ENCODE measurements around the gene SH2D2A. TPM values are rescaled to one million over a fixed set of nuclear protein-coding genes. Genes with fewer than 3 reads are reported as not detected.

The SH2D2A gene
- total and polyA plus RNA-seq, 2 donors (not counting 3 experiments of a cell fraction or from before 2014, with no cell fraction given): 0.92 to 1.1 TPM

DNA sequence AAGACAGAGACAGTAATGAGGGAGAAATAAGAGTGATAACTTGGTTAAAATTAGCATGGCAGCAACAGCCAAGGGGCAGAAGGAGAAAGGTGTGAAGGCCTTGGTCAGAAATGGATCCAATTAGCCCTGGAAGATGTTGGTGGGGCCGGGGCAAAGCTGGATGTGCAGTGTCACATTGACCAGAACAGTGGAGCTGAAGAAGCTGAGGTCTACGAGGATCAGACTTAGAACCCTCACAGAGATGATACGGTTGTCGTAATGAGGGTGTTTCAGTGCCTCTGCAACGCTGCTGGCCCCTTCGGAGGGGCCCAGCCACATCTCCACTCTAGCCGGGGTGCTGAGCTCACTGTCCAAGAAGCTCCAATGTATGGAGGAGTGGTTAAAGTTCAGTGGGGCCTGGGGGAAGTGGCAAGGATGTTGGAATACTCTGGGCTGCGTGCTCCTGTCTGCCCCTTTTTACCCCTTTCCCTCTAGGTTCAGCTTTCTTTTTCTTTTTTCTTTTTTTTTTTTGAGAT is 14.2 kb downstream of the SH2D2A start:
- POLR2A ChIA-PET: no interaction called here
- no peak for FAIRE-seq
- H3K9ac ChIP-seq (replicated peaks; ENCODE audit: extremely low read depth, insufficient read depth, low read length): no peak overlapping the region

GRCh38 chr1:156801409-156802121 is 15.1 kb downstream of the SH2D2A start:
- Histone ChIP-seq H3K27me3 (ENCODE audit: control insufficient read depth in 2 of 2, insufficient read depth in 2 of 2, low read length in 2 of 2) (no peaks in the 10 kb centered on the region), H3K9me1 (replicated peaks; ENCODE audit: control insufficient read depth, extremely low read depth, insufficient read depth, low read length) (no peaks in the 10 kb centered on the region), H3K4me3 (replicated peaks in 1 of 3; ENCODE audit: insufficient read depth in 1 of 3, low read depth in 1 of 3, low read length in 3 of 3) (no peak overlapping the region), H3K9me3 (replicated peaks; ENCODE audit: control insufficient read depth, insufficient read depth, low read length) (no peaks in the 10 kb centered on the region), H3K27ac (ENCODE audit: insufficient read depth, low read depth, low read length) (no peak overlapping the region), H4K20me1 (replicated peaks; ENCODE audit: control insufficient read depth, extremely low read depth, insufficient read depth, low read length) (no peaks in the 10 kb centered on the region), H3K4me1 (ENCODE audit: control insufficient read depth, extremely low read depth, insufficient read depth, low read length) (peaks cover 5% of the 10 kb centered on the region), H2AFZ (ENCODE audit: low read depth, low read length) (no peak overlapping the region), H3K4me2 (ENCODE audit: insufficient read depth, low read length) (no peak overlapping the region), H3K79me2 (ENCODE audit: control insufficient read depth, insufficient read depth, low read length) (no peaks in the 10 kb centered on the region), H3K9ac (replicated peaks; ENCODE audit: extremely low read depth, insufficient read depth, low read length) (no peak overlapping the region), H3K36me3 (ENCODE audit: control insufficient read depth in 2 of 2, extremely low read depth in 1 of 2, insufficient read depth in 2 of 2, low read length in 2 of 2) (peaks cover 16 to 27% of the 10 kb centered on the region in 2 experiments)
- ChIA-PET POLR2A (no interaction called here), CTCF (interaction anchor here (0.8 to 4.4 kb wide), 7 partner anchors 37 to 126 kb away, joined by 3 to 39 read pairs (median 11); partner anchors contain the start of genes INSRR and NTRK1)
- no peak for FAIRE-seq
- intact Hi-C loops (cut with micrococcal nuclease): no loop called here
- no peak for DNase-seq (ENCODE audit: low read depth, low spot score)
- BruUV-seq (replicated peaks): no TSS peak
- dilution Hi-C loops (cut with MboI; ENCODE audit: extremely low pct_ligation_motif_present, low sequenced_read_pairs): no loop called here
- no peak for TF ChIP-seq EZH2 (IDR thresholded peaks at IDR 0.05; ENCODE audit: borderline replicate concordance, low read depth, low read length, severe bottlenecking)
- no peak for TF ChIP-seq POLR2A (IDR thresholded peaks at IDR 0.05; ENCODE audit: low read depth, low read length)
- TF ChIP-seq MAX (IDR thresholded peaks at IDR 0.05; ENCODE audit: insufficient read depth, insufficient read length): no peak
- TF ChIP-seq MYC (IDR thresholded peaks at IDR 0.05; ENCODE audit: low read depth, low read length): no peak
- TF ChIP-seq FOS (IDR thresholded peaks at IDR 0.05; ENCODE audit: borderline replicate concordance, insufficient read depth, low read length): no peak
- no peak for TF ChIP-seq GATA2 (IDR thresholded peaks at IDR 0.05; ENCODE audit: insufficient read depth, insufficient read length, low read depth, low read length)
- TF ChIP-seq CTCF (IDR thresholded peaks at IDR 0.05; ENCODE audit: extremely low read depth in 1 of 2, insufficient read depth in 1 of 2, low read depth in 1 of 2, low read length in 2 of 2): no peak
- no peak for TF ChIP-seq POLR2AphosphoS5 (IDR thresholded peaks at IDR 0.05; ENCODE audit: insufficient read depth, low read depth, low read length)
- no peak for TF ChIP-seq JUN (IDR thresholded peaks at IDR 0.05; ENCODE audit: borderline replicate concordance, insufficient read depth, insufficient read length, low read depth)

More for the DNA sequence above, 14.2 kb downstream of the SH2D2A start:
- Histone ChIP-seq H3K9me3 (replicated peaks; ENCODE audit: control insufficient read depth, insufficient read depth, low read length) (no peaks in the 10 kb centered on the region), H3K9me1 (replicated peaks; ENCODE audit: control insufficient read depth, extremely low read depth, insufficient read depth, low read length) (no peaks in the 10 kb centered on the region), H4K20me1 (replicated peaks; ENCODE audit: control insufficient read depth, extremely low read depth, insufficient read depth, low read length) (no peaks in the 10 kb centered on the region), H2AFZ (ENCODE audit: low read depth, low read length) (no peak overlapping the region), H3K79me2 (ENCODE audit: control insufficient read depth, insufficient read depth, low read length) (no peaks in the 10 kb centered on the region), H3K36me3 (ENCODE audit: control insufficient read depth in 2 of 2, extremely low read depth in 1 of 2, insufficient read depth in 2 of 2, low read length in 2 of 2) (peaks cover 11 to 22% of the 10 kb centered on the region in 2 experiments), H3K27ac (ENCODE audit: insufficient read depth, low read depth, low read length) (no peak overlapping the region), H3K4me1 (ENCODE audit: control insufficient read depth, extremely low read depth, insufficient read depth, low read length) (peaks cover 10% of the 10 kb centered on the region), H3K4me2 (ENCODE audit: insufficient read depth, low read length) (no peak overlapping the region), H3K27me3 (ENCODE audit: control insufficient read depth in 2 of 2, insufficient read depth in 2 of 2, low read length in 2 of 2) (no peaks in the 10 kb centered on the region), H3K4me3 (replicated peaks in 1 of 3; ENCODE audit: insufficient read depth in 1 of 3, low read depth in 1 of 3, low read length in 3 of 3) (no peak overlapping the region)
- intact Hi-C loops (cut with micrococcal nuclease) (no loop called here), dilution Hi-C loops (cut with MboI; ENCODE audit: extremely low pct_ligation_motif_present, low sequenced_read_pairs) (no loop called here)
- TF ChIP-seq EZH2 (IDR thresholded peaks at IDR 0.05; ENCODE audit: borderline replicate concordance, low read depth, low read length, severe bottlenecking) (no peak), GATA2 (IDR thresholded peaks at IDR 0.05; ENCODE audit: insufficient read depth, insufficient read length, low read depth, low read length) (no peak), POLR2A (IDR thresholded peaks at IDR 0.05; ENCODE audit: low read depth, low read length) (no peak)
- BruUV-seq (replicated peaks): no TSS peak
- CTCF ChIA-PET: interaction anchor here (0.8 to 4.4 kb wide), 7 partner anchors 11 to 125 kb away, joined by 3 to 39 read pairs (median 4); partner anchors contain the start of genes INSRR and NTRK1
- DNase-seq (ENCODE audit: low read depth, low spot score): no peak

All from endothelial cell of umbilical vein (primary cell).